ENCODE results near the gene DENND4B.

The DENND4B gene, protein sequence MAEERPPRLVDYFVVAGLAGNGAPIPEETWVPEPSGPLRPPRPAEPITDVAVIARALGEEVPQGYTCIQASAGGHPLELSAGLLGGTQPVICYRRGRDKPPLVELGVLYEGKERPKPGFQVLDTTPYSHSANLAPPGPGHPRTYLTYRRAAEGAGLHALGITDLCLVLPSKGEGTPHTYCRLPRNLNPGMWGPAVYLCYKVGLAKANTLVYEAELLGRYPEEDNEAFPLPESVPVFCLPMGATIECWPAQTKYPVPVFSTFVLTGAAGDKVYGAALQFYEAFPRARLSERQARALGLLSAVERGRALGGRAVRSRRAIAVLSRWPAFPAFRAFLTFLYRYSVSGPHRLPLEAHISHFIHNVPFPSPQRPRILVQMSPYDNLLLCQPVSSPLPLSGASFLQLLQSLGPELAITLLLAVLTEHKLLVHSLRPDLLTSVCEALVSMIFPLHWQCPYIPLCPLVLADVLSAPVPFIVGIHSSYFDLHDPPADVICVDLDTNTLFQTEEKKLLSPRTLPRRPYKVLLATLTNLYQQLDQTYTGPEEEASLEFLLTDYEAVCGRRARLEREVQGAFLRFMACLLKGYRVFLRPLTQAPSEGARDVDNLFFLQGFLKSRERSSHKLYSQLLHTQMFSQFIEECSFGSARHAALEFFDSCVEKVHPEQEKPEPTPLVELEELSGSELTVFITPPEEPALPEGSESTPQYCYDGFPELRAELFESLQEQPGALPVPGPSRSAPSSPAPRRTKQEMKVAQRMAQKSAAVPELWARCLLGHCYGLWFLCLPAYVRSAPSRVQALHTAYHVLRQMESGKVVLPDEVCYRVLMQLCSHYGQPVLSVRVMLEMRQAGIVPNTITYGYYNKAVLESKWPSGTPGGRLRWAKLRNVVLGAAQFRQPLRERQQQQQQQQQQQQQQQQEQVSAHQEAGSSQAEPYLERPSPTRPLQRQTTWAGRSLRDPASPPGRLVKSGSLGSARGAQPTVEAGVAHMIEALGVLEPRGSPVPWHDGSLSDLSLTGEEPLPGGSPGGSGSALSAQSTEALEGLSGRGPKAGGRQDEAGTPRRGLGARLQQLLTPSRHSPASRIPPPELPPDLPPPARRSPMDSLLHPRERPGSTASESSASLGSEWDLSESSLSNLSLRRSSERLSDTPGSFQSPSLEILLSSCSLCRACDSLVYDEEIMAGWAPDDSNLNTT (N-terminal part only)

DNA sequence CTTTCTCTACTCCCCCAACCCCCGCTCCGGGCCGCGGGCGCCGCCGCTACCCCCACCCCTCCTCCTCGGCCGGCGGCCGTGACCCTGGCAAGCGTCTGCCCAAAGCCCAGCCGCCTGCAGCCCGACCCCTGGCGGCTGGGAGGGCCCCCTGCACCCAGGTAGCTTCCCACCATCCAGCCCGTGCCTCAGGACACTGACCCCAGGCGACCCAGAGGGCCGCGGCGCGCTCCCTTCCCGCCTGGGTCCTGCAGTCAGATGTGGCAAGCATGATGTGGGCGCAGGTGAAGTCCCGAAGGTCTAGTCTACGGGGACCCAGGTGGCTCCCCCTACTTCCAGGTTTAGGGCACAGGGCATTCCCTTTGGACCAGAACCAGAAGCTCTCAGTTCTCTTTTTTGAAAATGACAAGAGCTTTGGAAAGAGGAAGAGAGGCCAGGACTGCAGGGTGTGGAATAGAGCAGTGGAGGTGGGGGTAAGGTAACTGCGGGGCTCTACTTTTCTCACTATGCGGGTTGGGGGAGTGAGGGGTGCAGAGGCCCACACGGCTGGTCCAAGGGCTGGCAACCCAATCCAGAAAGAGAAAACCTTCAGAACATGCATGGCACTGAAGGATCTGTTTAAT is at the start of gene DENND4B:
TSS of gene DENND4B (minus strand) at position 97 of the 620 bp plus-strand sequence. CDS start 2,344 bp downstream, outside the sequence.
- TF ChIP-seq GATA2 (IDR thresholded peaks at IDR 0.05; ENCODE audit: low read depth, low read length) (no peak), GATA3 (IDR thresholded peaks at IDR 0.05; ENCODE audit: low read depth, low read length) (no peak)

- TF ChIP-seq GATA2 (IDR thresholded peaks at IDR 0.05; ENCODE audit: low read depth, low read length) (no peak), GATA3 (IDR thresholded peaks at IDR 0.05; ENCODE audit: low read depth, low read length) (no peak)
Measured at GRCh38 chr1:153995640-153996039, 49.1 kb upstream of the DENND4B start.

- no peak for TF ChIP-seq GATA2 (IDR thresholded peaks at IDR 0.05; ENCODE audit: low read depth, low read length)
- TF ChIP-seq GATA3 (IDR thresholded peaks at IDR 0.05; ENCODE audit: low read depth, low read length): no peak
Measured at GRCh38 chr1:153995202-153995601, 48.7 kb upstream of the DENND4B start.

- TF ChIP-seq GATA2 (IDR thresholded peaks at IDR 0.05; ENCODE audit: low read depth, low read length) (no peak), GATA3 (IDR thresholded peaks at IDR 0.05; ENCODE audit: low read depth, low read length) (no peak)
Measured at GRCh38 chr1:153991806-153992205, 45.3 kb upstream of the DENND4B start.

DNA sequence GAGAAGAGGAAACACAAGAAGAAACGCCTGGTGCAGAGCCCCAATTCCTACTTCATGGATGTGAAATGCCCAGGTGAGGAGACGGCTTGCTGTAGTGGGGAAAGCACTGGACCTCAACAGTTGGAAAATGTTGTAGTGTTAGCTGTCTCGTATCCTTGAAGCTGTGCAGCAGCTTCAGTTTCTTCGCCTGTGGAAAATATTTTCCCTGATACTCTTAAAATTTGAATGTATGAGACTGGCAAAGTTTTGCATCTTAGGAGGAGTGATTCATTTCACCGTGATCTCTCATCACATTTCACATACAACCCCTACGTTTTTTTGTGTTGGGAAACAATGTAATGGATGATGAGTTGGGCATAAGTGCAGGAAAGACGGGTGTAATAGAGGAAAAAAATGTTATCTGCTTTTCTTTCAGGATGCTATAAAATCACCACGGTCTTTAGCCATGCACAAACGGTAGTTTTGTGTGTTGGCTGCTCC is 44.7 kb upstream of the DENND4B start:
- no peak for TF ChIP-seq GATA3 (IDR thresholded peaks at IDR 0.05; ENCODE audit: low read depth, low read length)
- TF ChIP-seq GATA2 (IDR thresholded peaks at IDR 0.05; ENCODE audit: low read depth, low read length): no peak; the same call in 1 of the 2 replicates

GRCh38 chr1:153990468-153991150 is 44.1 kb upstream of the DENND4B start, which contains the start of gene RPS27:
Gene RPS27 (plus strand): TSS chr1:153990762. CDS start chr1:153990797, 35 bp downstream.
- TF ChIP-seq GATA3 (IDR thresholded peaks at IDR 0.05; ENCODE audit: low read depth, low read length): no peak
- peak; percentile 34 for TF ChIP-seq GATA2 (IDR thresholded peaks at IDR 0.05; ENCODE audit: low read depth, low read length)

GRCh38 chr1:153987621-153988020 is 41.1 kb upstream of the DENND4B start:
- TF ChIP-seq GATA3 (IDR thresholded peaks at IDR 0.05; ENCODE audit: low read depth, low read length) (no peak), GATA2 (IDR thresholded peaks at IDR 0.05; ENCODE audit: low read depth, low read length) (no peak)

- TF ChIP-seq GATA2 (IDR thresholded peaks at IDR 0.05; ENCODE audit: low read depth, low read length) (no peak), GATA3 (IDR thresholded peaks at IDR 0.05; ENCODE audit: low read depth, low read length) (no peak)
Measured at GRCh38 chr1:153985941-153986761, 39.6 kb upstream of the DENND4B start, which contains the start of gene RAB13. Gene RAB13 (minus strand): TSS chr1:153986339. CDS start chr1:153986236, 103 bp downstream.

DNA sequence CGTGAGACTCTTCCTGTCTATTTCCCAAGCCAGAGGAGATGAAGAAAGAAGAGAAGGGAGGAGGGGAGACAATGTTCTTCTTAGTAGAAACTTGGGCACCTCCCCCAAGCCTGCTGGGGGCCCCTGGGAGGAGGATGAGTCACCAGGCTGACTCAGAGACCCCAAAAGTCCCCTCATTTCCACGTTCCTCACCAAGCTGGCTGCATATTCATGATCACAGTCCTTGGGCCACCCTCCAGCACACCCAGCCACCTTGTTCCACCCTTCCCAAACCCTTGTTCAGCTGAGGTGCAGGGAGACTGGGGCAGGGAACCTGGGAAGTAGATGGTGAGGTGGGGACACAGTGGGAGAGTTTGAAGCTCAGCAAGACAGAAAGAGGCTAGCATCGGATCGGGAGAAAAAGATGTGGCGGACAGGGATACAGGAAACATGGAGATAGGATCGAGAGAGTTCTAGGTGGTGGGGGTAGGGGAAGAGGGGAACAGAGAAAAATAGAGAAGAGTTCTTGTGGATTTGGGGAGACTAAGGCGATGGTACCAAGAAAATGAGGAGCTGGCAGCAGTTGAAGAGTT is 38.9 kb upstream of the DENND4B start:
- TF ChIP-seq GATA2 (IDR thresholded peaks at IDR 0.05; ENCODE audit: low read depth, low read length) (no peak), GATA3 (IDR thresholded peaks at IDR 0.05; ENCODE audit: low read depth, low read length) (no peak)

DNA sequence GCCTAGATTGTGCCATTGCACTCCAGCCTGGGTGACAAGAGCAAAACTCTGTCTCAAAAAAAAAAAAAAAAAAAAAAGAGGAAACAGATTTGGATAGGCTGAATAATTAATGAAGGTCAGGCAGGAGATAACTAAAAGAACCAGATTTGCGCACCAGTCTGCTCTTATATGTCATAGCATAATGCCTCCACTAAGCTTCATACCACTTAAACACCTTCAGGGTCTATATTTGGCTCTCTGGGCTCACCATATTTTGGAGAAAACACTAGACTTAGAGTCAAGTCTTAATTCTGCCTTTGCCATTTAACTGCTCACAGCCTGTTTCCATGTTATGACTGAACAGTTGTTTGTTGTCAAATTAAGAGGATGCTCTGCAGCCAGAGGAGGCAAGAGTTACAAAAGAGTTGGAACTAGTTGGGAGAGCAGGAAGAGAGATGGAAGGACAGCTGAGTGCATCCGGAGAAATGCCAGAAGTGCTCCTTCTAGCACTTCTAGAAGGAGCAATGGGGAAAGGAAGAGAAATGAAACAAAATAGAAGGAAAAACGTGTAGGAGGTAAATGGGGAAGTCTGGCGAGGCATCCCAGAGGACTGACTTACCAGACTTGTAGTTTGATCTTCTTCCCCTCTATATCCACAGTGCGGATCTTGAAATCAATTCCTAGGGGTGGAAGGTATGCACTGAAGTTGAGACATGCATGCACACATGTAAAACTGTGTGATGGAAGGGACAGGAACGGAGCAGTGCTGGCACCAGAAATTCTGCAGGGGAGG is 37.8 kb upstream of the DENND4B start:
- TF ChIP-seq GATA2 (IDR thresholded peaks at IDR 0.05; ENCODE audit: low read depth, low read length) (no peak), GATA3 (IDR thresholded peaks at IDR 0.05; ENCODE audit: low read depth, low read length) (no peak)
